Stomach (tissue), 9 donors: ENCODE measurements around the gene MST1. TPM values are rescaled to one million over a fixed set of nuclear protein-coding genes. Genes with fewer than 3 reads are reported as not detected.

Source experiments
- DNase-seq, 2 donors: peaks; one replicate each; pipeline versions ENCODE4 v3.0.0 to v3.0.0-alpha.2; 2013 to 2019
- H3K27ac ChIP-seq, 5 donors: fragments of 200-600 bp in 4 of 5; sonication (generic) in 4 of 5; one replicate each; pipeline ENCODE4 v1.5.1; 2013 to 2019; ENCODE audit warnings: mild to moderate bottlenecking in 1 of 5, moderate library complexity in 1 of 5
- H3K27me3 ChIP-seq, 3 donors: fragments of 200-600 bp; sonication (generic); one replicate each; pipeline ENCODE4 v1.5.1; 2017 to 2019; ENCODE audit warnings: mixed run types in 1 of 3
- H3K36me3 ChIP-seq, 4 donors: fragments of 200-600 bp; sonication (generic); 1 replicate in 3 of 4; 2 replicates in 1 of 4; pipeline ENCODE4 v1.5.1; 2016 to 2019
- H3K4me1 ChIP-seq, 4 donors: fragments of 200-600 bp; sonication (generic); one replicate each; pipeline ENCODE4 v1.5.1; 2016 to 2019
- H3K4me3 ChIP-seq, 4 donors: fragments of 200-600 bp; sonication (generic) in 3 of 4; one replicate each; pipeline ENCODE4 v1.5.1; 2016 to 2019; ENCODE audit warnings: mild to moderate bottlenecking in 1 of 4
- H3K9me3 ChIP-seq, 4 donors: fragments of 200-600 bp; sonication (generic); one replicate each; pipeline ENCODE4 v1.5.1; 2016 to 2019
- EP300 ChIP-seq: sonication (generic); formaldehyde crosslinking; IDR thresholded peaks from one replicate; pipeline ENCODE4 v1.6.1; 2017; ENCODE audit warnings: antibody characterized with exemption
- POLR2A ChIP-seq, 4 donors: fragments of 450-650 bp; IDR thresholded peaks; one replicate each; pipeline ENCODE4 v1.6.1; 2016; ENCODE audit warnings: antibody characterized with exemption in 4 of 4, control low read depth in 2 of 4, mild to moderate bottlenecking in 1 of 4, moderate library complexity in 1 of 4
- POLR2AphosphoS5 ChIP-seq, 3 donors: sonication (generic); formaldehyde crosslinking; IDR thresholded peaks; one replicate each; pipeline ENCODE4 v1.6.1; 2016; ENCODE audit warnings: antibody characterized with exemption in 3 of 3
- WGBS, 5 donors: extraction: QIAGEN DNeasy Blood & Tissue Kit in 3 of 5; methylation state at CpG; one replicate each; pipeline versions ENCODE4 v1.1.5 to v1.1.7; 2013 to 2018; 5-methylcytosine and 5-hydroxymethylcytosine counted together
- intact Hi-C: fragments of 100-400 bp; cut with DNase I; formaldehyde crosslinking; loops from one replicate; pipeline ENCODE4 v1.15.1; 2023; ENCODE audit warnings: low total_unique reads
- polyA plus RNA-seq, 3 donors: library from polyadenylated mRNA; stranded (reverse); fragments of 200-250 nt; gene quantifications; one replicate each; pipeline ENCODE4 v1.2.3, GENCODE V29; 2013
- total RNA-seq, 5 donors: library from RNA; depleted of rRNA; stranded (reverse); fragments of >200 nt; gene quantifications; one replicate each; pipeline versions ENCODE4 v1.1.0 to v1.2.3, GENCODE V29; 2014 to 2016
- TF ChIP-seq, protein P1 (sequence below), 7 experiments: fragments of 450-650 bp in 4 of 7; fragments of 200-600 bp in 3 of 7; sonication (generic) in 3 of 7; IDR thresholded peaks; one replicate each; pipeline ENCODE4 v1.5.1; 2016 to 2019; ENCODE audit warnings: antibody characterized with exemption in 7 of 7, control low read depth in 2 of 7, mild to moderate bottlenecking in 1 of 7
- donor health status: healthy with polysubstance abuse.
- donor health status: Bipolar disorder and iron deficiency.
- donor health status: healthy.

Gene MST1
- total and polyA plus RNA-seq, 8 donors: 6.7 to 172 (median 19.7) TPM

DNA sequence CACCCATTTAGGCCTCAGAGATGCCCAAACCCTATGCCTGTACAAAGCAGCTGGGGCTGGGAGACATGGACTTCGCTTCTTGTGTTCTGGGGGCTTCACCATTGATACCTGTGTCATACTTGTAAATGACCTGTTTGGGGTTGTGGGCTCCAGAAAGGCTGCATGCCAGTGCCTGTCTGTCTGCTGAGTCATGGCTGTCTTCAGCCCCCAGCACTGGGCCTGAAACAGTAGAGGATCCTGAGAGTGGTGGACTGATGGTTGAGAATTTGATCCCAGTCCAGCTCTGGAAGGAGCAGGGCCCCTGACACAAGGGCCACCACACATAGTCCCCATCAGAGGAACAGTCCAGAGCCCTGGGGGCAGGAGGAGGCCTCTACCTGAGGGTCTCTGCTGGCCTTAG is 39.7 kb downstream of the MST1 start:
- peaks cover 0 to 8% (median 0%) of the 10 kb centered on the region in 4 donors for H3K4me1 ChIP-seq
- no peak overlapping the region for H3K27ac ChIP-seq
- H3K36me3 ChIP-seq: no peaks in the 10 kb centered on the region
- 90 to 100% (median 93%) methylated on average over 1 of the region's 1 CpG; no CpG with 5 or more reads in 1 of the 5 donors for WGBS, 5 donors
- no peaks in the 10 kb centered on the region for H3K27me3 ChIP-seq
- DNase-seq: no peak
- H3K4me3 ChIP-seq: no peak overlapping the region
- TF ChIP-seq POLR2A (IDR thresholded peaks at IDR 0.05) (no peak), EP300 (no peak)
- intact Hi-C loops: no loop called here
- no peaks in the 10 kb centered on the region for H3K9me3 ChIP-seq

DNA sequence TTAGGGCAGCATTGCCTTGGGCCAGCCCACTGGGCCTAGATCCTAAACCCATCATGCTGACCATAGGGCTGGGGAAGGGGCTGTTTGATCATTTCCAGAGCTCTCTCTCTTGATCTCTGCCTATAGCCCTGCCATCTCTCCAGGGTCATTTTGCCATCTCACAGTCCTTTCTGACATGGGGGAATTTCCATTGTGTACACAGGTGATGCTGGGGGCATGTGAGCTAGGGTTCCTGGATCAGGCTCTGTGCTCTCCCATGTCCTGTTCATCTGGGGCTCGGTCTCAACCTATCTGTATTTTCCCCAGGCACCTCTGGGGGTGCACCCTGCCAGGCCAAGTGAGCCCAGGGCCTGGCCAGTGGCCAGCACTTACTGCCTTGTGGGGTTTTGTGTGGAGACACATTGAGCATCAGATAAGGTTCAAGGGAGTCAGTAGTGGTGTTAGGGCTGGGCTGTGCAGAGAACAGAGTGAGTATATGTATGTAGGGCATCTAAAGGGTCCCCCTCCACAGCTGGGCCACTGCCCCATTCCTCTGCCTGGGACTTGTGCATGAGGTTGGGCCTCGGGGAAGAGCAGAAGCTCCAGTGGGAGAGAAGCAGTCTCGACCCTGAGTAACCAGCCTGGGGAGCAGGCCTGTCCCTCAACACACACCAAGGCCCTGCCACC is 40.8 kb downstream of the MST1 start:
- no peak overlapping the region for H3K4me3 ChIP-seq
- H3K36me3 ChIP-seq: no peaks in the 10 kb centered on the region
- intact Hi-C loops: no loop called here
- H3K27me3 ChIP-seq: no peaks in the 10 kb centered on the region
- no peaks in the 10 kb centered on the region for H3K9me3 ChIP-seq
- WGBS, 5 donors: 65 to 79% (median 77%) methylated on average over 2 to 3 of the region's 3 CpGs
- H3K27ac ChIP-seq: peak overlapping the region in 1 of 5 donors; percentile 20
- TF ChIP-seq, protein P1, sequence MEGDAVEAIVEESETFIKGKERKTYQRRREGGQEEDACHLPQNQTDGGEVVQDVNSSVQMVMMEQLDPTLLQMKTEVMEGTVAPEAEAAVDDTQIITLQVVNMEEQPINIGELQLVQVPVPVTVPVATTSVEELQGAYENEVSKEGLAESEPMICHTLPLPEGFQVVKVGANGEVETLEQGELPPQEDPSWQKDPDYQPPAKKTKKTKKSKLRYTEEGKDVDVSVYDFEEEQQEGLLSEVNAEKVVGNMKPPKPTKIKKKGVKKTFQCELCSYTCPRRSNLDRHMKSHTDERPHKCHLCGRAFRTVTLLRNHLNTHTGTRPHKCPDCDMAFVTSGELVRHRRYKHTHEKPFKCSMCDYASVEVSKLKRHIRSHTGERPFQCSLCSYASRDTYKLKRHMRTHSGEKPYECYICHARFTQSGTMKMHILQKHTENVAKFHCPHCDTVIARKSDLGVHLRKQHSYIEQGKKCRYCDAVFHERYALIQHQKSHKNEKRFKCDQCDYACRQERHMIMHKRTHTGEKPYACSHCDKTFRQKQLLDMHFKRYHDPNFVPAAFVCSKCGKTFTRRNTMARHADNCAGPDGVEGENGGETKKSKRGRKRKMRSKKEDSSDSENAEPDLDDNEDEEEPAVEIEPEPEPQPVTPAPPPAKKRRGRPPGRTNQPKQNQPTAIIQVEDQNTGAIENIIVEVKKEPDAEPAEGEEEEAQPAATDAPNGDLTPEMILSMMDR (IDR thresholded peaks at IDR 0.05): no peak
- TF ChIP-seq POLR2AphosphoS5 (IDR thresholded peaks at IDR 0.05) (no peak), EP300 (no peak)
- no peak for DNase-seq
- H3K4me1 ChIP-seq: peaks cover 0 to 8% (median 0%) of the 10 kb centered on the region in 4 donors

DNA sequence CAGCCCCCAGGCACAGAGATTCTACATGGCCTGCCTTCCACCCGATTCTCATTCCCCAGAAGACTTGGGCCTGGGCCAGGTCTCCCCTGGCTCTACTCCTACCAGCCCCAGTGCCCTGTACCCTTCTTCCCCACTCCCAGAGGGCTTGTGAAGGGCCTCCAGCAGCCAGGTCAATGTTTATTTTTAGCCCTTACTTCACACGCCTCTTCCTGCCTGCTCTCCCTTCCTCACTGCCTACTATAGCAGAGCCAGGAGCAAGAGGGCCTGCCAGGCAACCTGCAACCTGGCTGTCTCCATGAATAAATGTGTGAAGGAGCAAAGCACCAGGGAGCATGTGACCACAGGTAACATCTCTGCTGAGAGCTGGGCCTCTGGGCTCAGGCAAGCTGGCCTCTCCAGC is 41.5 kb downstream of the MST1 start:
- H3K27me3 ChIP-seq: no peaks in the 10 kb centered on the region
- no peak for TF ChIP-seq POLR2A (IDR thresholded peaks at IDR 0.05)
- no peak for TF ChIP-seq POLR2AphosphoS5 (IDR thresholded peaks at IDR 0.05)
- no peak for TF ChIP-seq EP300
- TF ChIP-seq, protein P1 (IDR thresholded peaks at IDR 0.05): no peak
- no peak overlapping the region for H3K4me3 ChIP-seq
- WGBS, 5 donors: 33 to 59% (median 40%) methylated on average over 2 of the region's 2 CpGs
- intact Hi-C loops: no loop called here
- peak overlapping the region in 1 of 5 donors; percentile 20 for H3K27ac ChIP-seq
- no peaks in the 10 kb centered on the region for H3K36me3 ChIP-seq
- peaks cover 0 to 8% (median 0%) of the 10 kb centered on the region in 4 donors for H3K4me1 ChIP-seq
- DNase-seq: peak in 1 of 2 donors; percentile 71
- no peaks in the 10 kb centered on the region for H3K9me3 ChIP-seq

DNA sequence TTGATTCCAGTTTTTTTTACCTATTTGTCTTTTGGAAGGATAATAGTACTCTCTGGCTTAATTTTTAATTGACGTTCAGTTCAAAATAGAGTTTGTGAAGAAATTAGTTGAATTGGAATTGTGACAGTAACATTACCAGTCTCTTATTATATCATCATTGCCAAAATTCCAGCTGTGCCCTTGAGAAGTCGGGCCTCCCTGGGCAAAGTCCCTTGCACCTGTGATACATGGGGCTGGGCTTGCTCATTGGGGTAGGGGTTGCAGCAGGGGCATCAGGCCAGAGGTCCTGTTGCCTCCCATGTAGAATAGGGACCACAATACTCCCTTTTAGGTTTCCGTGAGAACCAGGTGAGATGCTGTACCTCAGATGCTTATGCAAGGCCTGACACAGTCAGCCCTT is 43.0 kb downstream of the MST1 start:
- DNase-seq: no peak
- H3K27me3 ChIP-seq: no peaks in the 10 kb centered on the region
- H3K4me1 ChIP-seq: peaks cover 0 to 8% (median 0%) of the 10 kb centered on the region in 4 donors
- no peak overlapping the region for H3K4me3 ChIP-seq
- H3K36me3 ChIP-seq: no peaks in the 10 kb centered on the region
- TF ChIP-seq EP300 (no peak), POLR2A (IDR thresholded peaks at IDR 0.05) (no peak), POLR2AphosphoS5 (IDR thresholded peaks at IDR 0.05) (no peak)
- TF ChIP-seq, protein P1 (IDR thresholded peaks at IDR 0.05): no peak
- intact Hi-C loops: no loop called here
- H3K9me3 ChIP-seq: no peaks in the 10 kb centered on the region
- H3K27ac ChIP-seq: no peak overlapping the region
- WGBS, 5 donors: 80 to 86% (median 82%) methylated on average over 3 of the region's 3 CpGs

DNA sequence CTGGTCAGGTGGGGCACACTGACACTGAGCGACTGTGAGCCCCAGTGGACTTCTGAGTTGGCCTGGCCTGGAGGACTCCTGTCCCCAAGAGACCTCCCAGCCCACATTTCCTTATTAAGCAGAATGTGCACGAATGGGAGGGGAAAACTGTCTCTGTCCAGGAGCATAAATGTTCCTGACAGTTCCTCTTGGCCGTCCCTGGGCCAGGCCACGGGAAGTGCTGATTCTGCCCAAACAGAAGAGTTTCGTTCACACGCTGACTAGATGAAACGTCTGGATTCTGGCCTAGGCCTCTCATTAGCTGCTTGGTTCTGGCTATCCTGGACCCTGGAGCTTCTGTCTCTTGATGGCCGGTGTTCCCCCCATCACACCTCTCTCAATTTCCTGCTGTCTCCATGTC is 44.6 kb downstream of the MST1 start:
- no peak overlapping the region for H3K4me3 ChIP-seq
- intact Hi-C loops: no loop called here
- WGBS, 5 donors: 72 to 85% (median 79%) methylated on average over 8 of the region's 8 CpGs

More for the DNA sequence above, 44.6 kb downstream of the MST1 start:
- TF ChIP-seq, protein P1 (IDR thresholded peaks at IDR 0.05): no peak
- no peak for TF ChIP-seq POLR2AphosphoS5 (IDR thresholded peaks at IDR 0.05)
- no peak for TF ChIP-seq EP300
- TF ChIP-seq POLR2A (IDR thresholded peaks at IDR 0.05): no peak
- Histone ChIP-seq H3K9me3 (no peaks in the 10 kb centered on the region), H3K27ac (no peak overlapping the region), H3K27me3 (no peaks in the 10 kb centered on the region), H3K36me3 (no peaks in the 10 kb centered on the region), H3K4me1 (peaks cover 0 to 8% (median 0%) of the 10 kb centered on the region in 4 donors)
- no peak for DNase-seq
